Activated CD4-positive, alpha-beta memory T cell treated with anti-CD3 and anti-CD28 coated beads, Interleukin-2, amount 10 ng/mL, durations not matched to agents 7 days and 5 days (primary cell): ENCODE results near the gene STH. TPM values are rescaled to one million over a fixed set of nuclear protein-coding genes. Genes with fewer than 3 reads are reported as not detected.

Experiments used
- CTCF ChIA-PET: fragments of 350-600 bp; sonication (Branson Sonifier 250); formaldehyde crosslinking; loops from one replicate; lab custom pipeline; 2021; ENCODE audit warnings: antibody characterized with exemption, inconsistent platforms; lab: Charles Lee
- POLR2A ChIA-PET: fragments of 350-600 bp; sonication (Branson Sonifier 250); formaldehyde crosslinking; loops from one replicate; lab custom pipeline; 2021; ENCODE audit warnings: antibody characterized with exemption; lab: Charles Lee
- DNase-seq: peaks from one replicate; pipeline ENCODE4 v3.0.0-alpha.2; 2020
- H3K27ac Mint-ChIP-seq: one replicate; pipeline ENCODE4 v1.8.0; 2021; ENCODE audit warnings: mild to moderate bottlenecking, mixed read lengths
- H3K27me3 Mint-ChIP-seq: one replicate; pipeline ENCODE4 v1.8.0; 2021; ENCODE audit warnings: mixed read lengths
- H3K36me3 Mint-ChIP-seq: one replicate; pipeline ENCODE4 v1.8.0; 2021; ENCODE audit warnings: low read depth, mixed read lengths
- H3K4me1 Mint-ChIP-seq: one replicate; pipeline ENCODE4 v1.8.0; 2021; ENCODE audit warnings: mixed read lengths
- H3K4me3 Mint-ChIP-seq: one replicate; pipeline ENCODE4 v1.8.0; 2021; ENCODE audit warnings: mild to moderate bottlenecking, mixed read lengths
- H3K9me3 Mint-ChIP-seq: one replicate; pipeline ENCODE4 v1.8.0; 2021; ENCODE audit warnings: mixed read lengths
- total RNA-seq, 2 experiments: library from RNA; stranded (reverse); gene quantifications; one replicate each; pipeline ENCODE4 v1.2.3, GENCODE V29; 2021

The STH gene
- total RNA-seq, 2 experiments from 2014 or later, result not detected

DNA sequence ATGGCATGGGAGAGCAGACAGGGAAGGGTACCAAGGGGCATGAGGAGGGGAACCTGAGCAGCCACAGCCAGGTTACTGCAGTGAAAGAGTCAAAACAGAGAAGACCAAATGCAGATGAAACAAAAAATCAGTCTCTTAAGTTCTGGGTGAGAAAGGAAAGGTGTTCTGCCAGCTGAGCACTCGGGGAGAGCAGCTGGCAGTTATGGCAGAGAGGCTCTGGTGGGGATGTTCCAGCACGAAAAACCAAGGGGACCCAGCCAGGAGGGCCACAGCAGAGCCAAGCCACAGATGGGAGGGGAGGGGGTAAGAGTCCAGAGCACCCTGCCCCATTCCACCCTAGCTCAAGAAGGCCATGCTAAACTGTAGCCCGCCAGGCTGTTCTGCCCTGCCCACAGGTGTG is 31.7 kb downstream of the STH start:
- H3K36me3 Mint-ChIP-seq, result peaks cover 63% of the 10 kb centered on the region
- no peaks in the 10 kb centered on the region for H3K9me3 Mint-ChIP-seq
- H3K27ac Mint-ChIP-seq, result no peak overlapping the region
- no peak for DNase-seq
- H3K4me1 Mint-ChIP-seq, result peaks cover 30% of the 10 kb centered on the region
- H3K4me3 Mint-ChIP-seq, result no peak overlapping the region
- POLR2A ChIA-PET, result no interaction called here
- no peaks in the 10 kb centered on the region for H3K27me3 Mint-ChIP-seq
- CTCF ChIA-PET, result interaction anchor here (3.1 kb wide), 1 partner anchor 13 kb away, joined by 10 read pairs; no protein-coding TSS in a partner anchor

DNA sequence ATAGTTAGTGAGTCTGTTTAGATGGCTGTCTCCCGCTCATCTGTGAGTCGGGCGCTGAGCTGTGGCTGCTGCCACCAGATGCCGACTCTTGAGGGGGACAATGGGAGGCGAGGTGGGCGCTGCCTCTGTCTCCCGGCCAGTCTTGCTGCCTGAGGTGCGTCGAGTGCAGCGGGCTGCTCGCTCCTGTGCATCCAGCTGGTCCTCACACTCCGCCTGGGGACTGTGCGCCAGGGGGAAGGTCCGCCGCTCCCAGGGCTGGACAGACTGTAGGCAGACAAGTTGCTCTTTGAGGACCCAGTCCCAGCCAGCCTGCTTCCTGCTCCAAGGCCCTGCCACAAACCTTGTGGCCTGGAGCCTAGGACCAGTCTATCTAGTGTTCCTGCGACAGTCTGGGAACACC is 32.4 kb downstream of the STH start:
- POLR2A ChIA-PET, result no interaction called here
- Mint-ChIP-seq H3K4me1 (peaks cover 30% of the 10 kb centered on the region), H3K36me3 (peaks cover 67% of the 10 kb centered on the region), H3K4me3 (no peak overlapping the region), H3K27me3 (no peaks in the 10 kb centered on the region), H3K27ac (no peak overlapping the region), H3K9me3 (no peaks in the 10 kb centered on the region)
- no peak for DNase-seq
- CTCF ChIA-PET, result no interaction called here

DNA sequence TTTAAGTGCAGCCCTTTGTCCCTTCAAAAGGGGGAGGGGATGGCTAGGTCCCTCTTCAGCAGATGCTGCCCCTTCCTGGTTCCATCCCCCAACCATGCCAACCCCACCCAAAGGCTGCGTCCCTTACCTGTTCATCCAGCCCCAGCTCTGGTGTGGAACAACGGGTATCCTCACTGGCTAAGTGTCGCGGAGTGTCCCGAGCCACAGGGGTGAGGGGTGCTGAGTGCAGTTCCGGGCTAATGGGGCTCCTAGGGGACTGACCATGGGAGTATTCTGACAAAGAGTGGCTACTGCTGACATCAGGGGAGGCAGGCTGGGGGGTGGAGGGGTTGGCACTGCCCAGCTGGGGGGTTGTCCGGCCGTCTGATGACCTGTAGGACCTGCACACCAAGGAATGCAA is 32.9 kb downstream of the STH start:
- Mint-ChIP-seq H3K9me3 (no peaks in the 10 kb centered on the region), H3K4me1 (peaks cover 30% of the 10 kb centered on the region), H3K36me3 (peaks cover 67% of the 10 kb centered on the region), H3K27me3 (no peaks in the 10 kb centered on the region), H3K27ac (no peak overlapping the region), H3K4me3 (no peak overlapping the region)
- POLR2A ChIA-PET, result no interaction called here
- no peak for DNase-seq
- CTCF ChIA-PET, result interaction anchor here (1.2 kb wide), 1 partner anchor 12 kb away, joined by 3 read pairs; no protein-coding TSS in a partner anchor

DNA sequence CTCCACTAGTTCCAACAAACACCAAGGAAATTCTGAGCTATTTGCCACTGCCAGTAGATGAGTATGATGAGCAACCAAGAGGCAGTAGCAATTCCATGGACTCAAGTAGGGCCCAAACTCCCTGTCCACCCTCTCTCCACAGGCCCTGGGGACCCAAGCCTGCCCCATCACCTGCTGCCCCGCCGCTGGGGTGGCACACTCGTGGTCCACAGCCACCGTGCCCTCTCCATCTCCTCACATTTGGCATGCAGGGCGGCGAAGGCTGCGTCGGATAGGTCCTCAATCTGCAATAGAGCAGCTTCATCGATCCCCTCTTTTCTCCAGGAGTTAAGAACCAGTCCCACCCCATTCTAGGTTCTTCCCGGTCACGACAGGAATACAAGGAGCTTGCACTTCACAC is 33.9 kb downstream of the STH start:
- H3K9me3 Mint-ChIP-seq, result no peaks in the 10 kb centered on the region
- H3K36me3 Mint-ChIP-seq, result peaks cover 73% of the 10 kb centered on the region
- peaks cover 21% of the 10 kb centered on the region for H3K4me1 Mint-ChIP-seq
- ChIA-PET POLR2A (no interaction called here), CTCF (interaction anchor here (1.2 kb wide), 1 partner anchor 11 kb away, joined by 3 read pairs; no protein-coding TSS in a partner anchor)
- H3K4me3 Mint-ChIP-seq, result no peak overlapping the region
- H3K27ac Mint-ChIP-seq, result no peak overlapping the region
- no peak for DNase-seq
- no peaks in the 10 kb centered on the region for H3K27me3 Mint-ChIP-seq

DNA sequence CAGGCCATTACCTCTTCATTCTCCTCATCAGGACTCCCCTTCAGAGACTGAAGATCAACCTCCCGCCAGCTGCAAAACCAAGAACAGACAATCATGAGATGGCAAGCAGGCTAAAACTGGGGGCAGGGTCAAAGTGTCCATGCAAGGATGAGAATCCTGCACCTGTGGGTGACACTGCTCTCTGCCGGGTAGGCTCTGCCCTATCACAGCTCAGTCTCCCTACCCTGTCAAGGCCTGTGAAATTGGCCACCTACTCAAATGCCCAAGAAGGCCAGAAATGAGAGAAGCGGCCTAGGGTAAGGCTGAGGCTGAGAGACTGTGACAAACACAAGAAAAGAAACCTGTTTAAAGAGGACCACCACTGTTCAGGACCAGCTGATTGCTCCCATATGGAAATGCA is 34.3 kb downstream of the STH start:
- ChIA-PET POLR2A (no interaction called here), CTCF (interaction anchor here (0.8 to 2.8 kb wide), 2 partner anchors 11 to 12 kb away, joined by 3 to 15 read pairs; no protein-coding TSS in a partner anchor)
- Mint-ChIP-seq H3K36me3 (peaks cover 78% of the 10 kb centered on the region), H3K4me1 (peaks cover 19% of the 10 kb centered on the region), H3K27me3 (no peaks in the 10 kb centered on the region), H3K27ac (no peak overlapping the region), H3K4me3 (no peak overlapping the region), H3K9me3 (no peaks in the 10 kb centered on the region)
- DNase-seq, result no peak

DNA sequence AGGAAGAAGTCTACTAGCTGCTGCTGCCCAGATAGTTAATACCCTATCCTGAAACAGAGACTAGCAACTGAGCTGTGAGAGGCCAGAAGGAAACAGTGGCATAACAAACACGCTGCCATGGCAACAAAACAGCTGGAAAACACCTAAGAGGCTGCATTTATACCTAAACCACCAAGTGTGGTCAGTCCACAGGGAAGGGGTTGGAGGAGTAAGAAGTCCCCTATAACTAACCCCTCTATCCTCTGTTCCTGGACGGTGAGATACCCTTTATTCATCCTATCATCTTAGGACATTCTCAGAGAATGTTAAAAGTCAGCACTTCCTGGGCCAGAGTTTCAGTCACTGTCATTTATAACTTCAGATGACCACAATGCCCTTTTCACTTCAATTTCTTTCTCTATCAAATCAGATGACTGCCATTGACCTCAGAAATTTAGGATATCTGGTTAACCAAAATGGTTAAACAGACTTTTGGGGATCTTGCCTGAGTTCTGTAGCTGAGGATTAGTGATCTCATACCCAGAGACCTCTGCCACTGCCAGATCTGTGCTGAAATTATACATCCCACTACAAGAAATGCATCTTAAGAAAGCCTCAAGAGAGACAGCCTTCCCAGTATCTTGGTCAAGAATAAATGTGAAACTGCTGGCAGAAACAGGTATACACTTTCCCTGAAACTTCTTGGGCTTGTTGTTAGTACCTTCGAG is 36.2 kb downstream of the STH start:
- POLR2A ChIA-PET, result interaction anchor here (0.9 to 1.6 kb wide), 3 partner anchors 14 to 23 kb away, joined by 3 to 7 read pairs (median 4); no protein-coding TSS in a partner anchor
- H3K36me3 Mint-ChIP-seq, result peaks cover 79% of the 10 kb centered on the region
- DNase-seq, result peak; percentile 27
- H3K4me1 Mint-ChIP-seq, result peaks cover 13% of the 10 kb centered on the region
- no peak overlapping the region for H3K27ac Mint-ChIP-seq
- CTCF ChIA-PET, result interaction anchor here (0.9 to 2.8 kb wide), 4 partner anchors 9 to 178 kb away, joined by 3 to 15 read pairs (median 4); no protein-coding TSS in a partner anchor
- no peaks in the 10 kb centered on the region for H3K27me3 Mint-ChIP-seq
- no peak overlapping the region for H3K4me3 Mint-ChIP-seq
- H3K9me3 Mint-ChIP-seq, result no peaks in the 10 kb centered on the region

DNA sequence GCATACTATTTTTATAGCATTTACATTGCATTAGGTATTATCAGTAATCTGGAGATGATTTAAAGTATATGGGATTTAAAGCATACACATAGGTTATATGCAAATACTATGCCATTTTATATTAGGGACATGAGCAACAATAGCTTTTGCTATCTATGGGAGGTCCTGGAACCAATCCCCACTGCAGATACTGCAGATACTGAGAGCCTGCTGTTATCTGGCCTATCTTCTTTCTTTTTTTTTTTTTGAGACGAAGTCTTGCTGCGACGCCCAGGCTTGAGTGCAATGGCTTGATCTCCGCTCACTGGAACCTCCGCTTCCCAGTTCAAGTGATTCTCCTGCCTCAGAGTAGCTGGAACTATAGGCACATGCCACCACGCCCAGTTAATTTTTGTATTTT is 37.4 kb downstream of the STH start:
- Mint-ChIP-seq H3K27ac (no peak overlapping the region), H3K9me3 (no peaks in the 10 kb centered on the region), H3K36me3 (peaks cover 77% of the 10 kb centered on the region), H3K4me3 (no peak overlapping the region), H3K27me3 (no peaks in the 10 kb centered on the region), H3K4me1 (peaks cover 11% of the 10 kb centered on the region)
- DNase-seq, result no peak
- POLR2A ChIA-PET, result no interaction called here
- CTCF ChIA-PET, result interaction anchor here (0.7 to 0.8 kb wide), 2 partner anchors 8 to 246 kb away, joined by 3 read pairs; no protein-coding TSS in a partner anchor

DNA sequence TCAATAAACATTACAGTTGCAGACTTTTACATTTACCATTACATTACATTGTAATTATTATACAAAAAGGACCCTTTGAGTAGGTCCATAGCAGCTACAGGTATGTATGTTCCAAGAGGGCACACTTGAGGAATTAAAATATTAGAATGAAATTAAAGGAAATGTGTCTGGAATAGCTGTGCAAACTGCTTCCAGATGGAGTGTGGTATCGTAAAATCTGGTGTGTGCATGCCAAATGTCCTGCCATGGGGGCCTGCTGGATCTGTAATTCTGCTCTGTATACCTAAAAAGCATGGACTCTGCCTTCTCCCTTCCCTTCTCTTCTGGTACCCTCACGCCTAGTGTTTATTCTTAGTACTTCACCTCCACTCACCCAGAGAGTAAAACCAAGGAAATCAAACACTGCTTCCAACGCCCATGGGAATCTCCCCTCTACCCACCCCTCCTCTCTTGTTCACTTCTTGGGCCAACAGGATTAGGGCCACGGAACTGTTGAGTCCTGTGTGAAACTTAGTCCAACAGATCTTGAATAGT is 38.7 kb downstream of the STH start:
- CTCF ChIA-PET, result interaction anchor here (2.5 kb wide), 1 partner anchor 36 kb away, joined by 5 read pairs; no protein-coding TSS in a partner anchor
- no peak overlapping the region for H3K4me3 Mint-ChIP-seq
- peaks cover 65% of the 10 kb centered on the region for H3K36me3 Mint-ChIP-seq

DNA sequence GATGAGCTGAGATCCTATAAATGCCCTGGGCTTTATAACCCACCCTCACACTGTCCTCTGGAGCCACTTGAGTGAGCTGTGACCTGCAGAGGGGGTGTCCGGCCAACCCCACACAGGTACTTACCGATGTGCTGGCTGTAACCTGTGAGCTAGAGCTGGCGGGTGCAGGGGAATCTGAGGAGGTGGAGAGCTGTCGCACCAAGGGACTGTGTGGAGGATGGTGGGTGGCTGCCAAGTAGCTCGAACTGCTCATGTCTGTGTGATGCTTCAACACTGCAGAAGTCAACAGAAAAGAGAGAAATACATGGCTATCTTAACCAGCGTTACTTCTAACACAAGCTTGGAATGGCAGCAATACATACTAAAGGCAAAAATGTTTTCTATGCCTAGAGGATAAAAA is 39.4 kb downstream of the STH start:
- Mint-ChIP-seq H3K27me3 (no peaks in the 10 kb centered on the region), H3K27ac (no peak overlapping the region), H3K9me3 (no peaks in the 10 kb centered on the region), H3K4me1 (peaks cover 11% of the 10 kb centered on the region), H3K4me3 (no peak overlapping the region), H3K36me3 (peaks cover 63% of the 10 kb centered on the region)
- CTCF ChIA-PET, result interaction anchor here (1.0 to 2.5 kb wide), 2 partner anchors 36 to 107 kb away, joined by 3 to 5 read pairs; no protein-coding TSS in a partner anchor
- POLR2A ChIA-PET, result interaction anchor here (1.2 kb wide), 1 partner anchor 19 kb away, joined by 3 read pairs; no protein-coding TSS in a partner anchor
- no peak for DNase-seq

More for the DNA sequence above, 38.7 kb downstream of the STH start:
- POLR2A ChIA-PET, result interaction anchor here (0.8 kb wide), 1 partner anchor 11 kb away, joined by 3 read pairs; no protein-coding TSS in a partner anchor
- no peaks in the 10 kb centered on the region for H3K9me3 Mint-ChIP-seq
- no peak for DNase-seq
- peaks cover 11% of the 10 kb centered on the region for H3K4me1 Mint-ChIP-seq
- peak overlapping the region; percentile 2 for H3K27ac Mint-ChIP-seq
- no peaks in the 10 kb centered on the region for H3K27me3 Mint-ChIP-seq

DNA sequence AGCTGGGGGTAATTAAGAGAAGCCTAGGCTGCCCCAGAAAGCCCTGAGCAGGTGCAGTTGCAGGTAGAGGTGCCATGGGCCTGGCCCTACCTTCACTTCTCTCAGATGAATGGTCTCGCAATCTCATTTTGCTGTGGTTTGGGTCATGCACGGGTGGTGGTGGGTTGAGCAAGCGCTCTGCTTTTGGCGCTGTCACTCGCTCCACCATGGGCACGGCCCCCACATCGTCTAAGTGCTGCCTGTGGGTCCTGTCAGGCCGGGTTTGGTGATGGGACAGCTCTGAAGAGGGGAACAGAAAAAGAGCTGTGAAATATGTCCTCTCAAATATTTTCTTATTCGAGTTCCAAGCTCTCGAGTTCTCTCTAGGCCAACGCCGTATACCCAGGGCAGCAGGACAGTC is 39.9 kb downstream of the STH start:
- Mint-ChIP-seq H3K27me3 (no peaks in the 10 kb centered on the region), H3K27ac (no peak overlapping the region), H3K4me1 (peaks cover 11% of the 10 kb centered on the region), H3K36me3 (peaks cover 62% of the 10 kb centered on the region), H3K9me3 (no peaks in the 10 kb centered on the region), H3K4me3 (no peak overlapping the region)
- DNase-seq, result no peak
- ChIA-PET CTCF (interaction anchor here (1.0 to 2.5 kb wide), 3 partner anchors 12 to 106 kb away, joined by 3 to 5 read pairs (median 4); no protein-coding TSS in a partner anchor), POLR2A (interaction anchor here (1.2 kb wide), 1 partner anchor 20 kb away, joined by 3 read pairs; no protein-coding TSS in a partner anchor)

DNA sequence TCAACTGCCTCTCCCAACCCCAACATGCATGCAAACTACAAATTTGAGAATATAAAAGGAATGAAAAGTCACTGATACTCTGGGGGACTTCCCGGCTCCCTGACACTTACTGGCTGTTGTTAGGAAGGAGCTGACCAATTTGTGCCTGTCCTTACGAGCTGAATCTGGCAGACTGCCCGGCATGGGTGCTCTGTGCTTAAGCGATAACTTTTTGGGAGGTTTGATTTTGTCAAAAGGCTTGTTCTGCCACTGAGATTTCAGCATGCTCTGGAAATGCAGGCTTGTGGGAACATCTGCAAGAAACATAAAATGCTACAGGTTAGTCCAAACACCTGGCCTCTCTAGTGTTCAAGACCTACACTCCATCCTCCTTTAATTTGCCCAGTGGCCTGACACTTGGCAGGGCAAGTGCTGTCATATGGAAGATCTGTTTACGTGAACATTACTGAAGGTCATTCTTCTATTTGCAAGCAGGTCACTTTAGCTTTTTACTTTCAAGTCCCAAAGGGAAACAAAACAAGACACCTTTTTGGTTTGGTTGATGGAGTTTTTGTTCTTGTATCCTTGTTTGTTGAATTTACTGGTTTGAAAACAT is 40.6 kb downstream of the STH start:
- Mint-ChIP-seq H3K9me3 (no peaks in the 10 kb centered on the region), H3K4me1 (peaks cover 13% of the 10 kb centered on the region), H3K36me3 (peaks cover 58% of the 10 kb centered on the region), H3K4me3 (no peak overlapping the region), H3K27ac (no peak overlapping the region), H3K27me3 (no peaks in the 10 kb centered on the region)
- DNase-seq, result no peak
- ChIA-PET POLR2A (no interaction called here), CTCF (interaction anchor here (0.8 to 2.5 kb wide), 3 partner anchors 11 to 173 kb away, joined by 3 to 5 read pairs (median 4); no protein-coding TSS in a partner anchor)

DNA sequence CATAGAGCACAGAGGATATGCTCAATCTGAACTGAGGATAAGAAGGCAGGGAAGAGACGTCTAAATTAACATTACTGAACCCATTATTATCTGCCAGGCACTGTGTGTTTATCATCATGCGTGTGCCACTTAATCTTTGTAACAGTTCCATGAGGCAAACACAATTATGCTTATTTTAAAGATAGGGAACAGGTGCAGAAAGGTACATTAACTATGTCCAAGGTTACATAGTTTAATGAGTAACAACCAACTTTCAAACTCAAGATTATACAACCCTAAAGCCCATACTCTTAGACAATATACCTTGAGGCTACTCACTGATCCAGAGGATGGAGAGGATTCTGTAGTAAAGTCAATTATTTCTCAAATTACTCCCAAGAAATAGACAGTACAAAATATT is 43.2 kb downstream of the STH start:
- H3K36me3 Mint-ChIP-seq, result peaks cover 53% of the 10 kb centered on the region

More for the DNA sequence above, 43.2 kb downstream of the STH start:
- ChIA-PET POLR2A (no interaction called here), CTCF (interaction anchor here (1.0 to 3.3 kb wide), 3 partner anchors 23 to 170 kb away, joined by 3 to 35 read pairs (median 8); no protein-coding TSS in a partner anchor)
- DNase-seq, result no peak
- no peak overlapping the region for H3K4me3 Mint-ChIP-seq
- no peaks in the 10 kb centered on the region for H3K9me3 Mint-ChIP-seq
- peaks cover 2% of the 10 kb centered on the region for H3K4me1 Mint-ChIP-seq
- H3K27me3 Mint-ChIP-seq, result no peaks in the 10 kb centered on the region
- H3K27ac Mint-ChIP-seq, result no peak overlapping the region
